Heart left ventricle (tissue), 16 donors: ENCODE results near the gene CHN2. TPM values are rescaled to one million over a fixed set of nuclear protein-coding genes. Genes with fewer than 3 reads are reported as not detected.

Source experiments
- ATAC-seq, 4 donors: fragments of 200-7000 bp; cut with Tn5 transposase; one replicate each; pipeline ENCODE4 v1.9.1; 2020 to 2022; ENCODE audit warnings: moderate library complexity in 4 of 4, mild to moderate bottlenecking in 3 of 4, moderate number of reproducible peaks in 1 of 4
- DNase-seq, 5 donors: peaks; one replicate each; pipeline ENCODE4 v3.0.0-alpha.2; 2020
- H3K27ac ChIP-seq, 12 donors: fragments of 200-600 bp; sonication (generic) in 4 of 12; one replicate each; pipeline versions ENCODE4 v1.5.0 to v1.8.0; 2016 to 2022; ENCODE audit warnings: mild to moderate bottlenecking in 2 of 12
- H3K27me3 ChIP-seq, 9 donors: fragments of 200-600 bp; sonication (generic) in 2 of 9; one replicate each; pipeline versions ENCODE4 v1.5.1 to v1.8.0; 2016 to 2022; ENCODE audit warnings: mild to moderate bottlenecking in 3 of 9
- H3K36me3 ChIP-seq, 9 donors: fragments of 200-600 bp; sonication (generic) in 2 of 9; one replicate each; pipeline versions ENCODE4 v1.5.0 to v1.8.0; 2018 to 2022; ENCODE audit warnings: mild to moderate bottlenecking in 2 of 9
- H3K4me1 ChIP-seq, 12 donors: fragments of 200-600 bp; sonication (generic) in 4 of 12; one replicate each; pipeline versions ENCODE4 v1.5.0 to v1.8.0; 2016 to 2022; ENCODE audit warnings: mild to moderate bottlenecking in 3 of 12
- H3K4me3 ChIP-seq, 12 donors: fragments of 200-600 bp; sonication (generic) in 4 of 12; one replicate each; pipeline versions ENCODE4 v1.5.0 to v1.8.0; 2017 to 2022; ENCODE audit warnings: mild to moderate bottlenecking in 9 of 12, moderate library complexity in 4 of 12
- H3K9me3 ChIP-seq, 12 donors: fragments of 200-600 bp; sonication (generic) in 4 of 12; one replicate each; pipeline versions ENCODE4 v1.5.0 to v1.8.0; 2016 to 2022; ENCODE audit warnings: mild to moderate bottlenecking in 1 of 12
- CTCF ChIP-seq, 12 donors: fragments of 200-600 bp; sonication (generic) in 4 of 12; IDR thresholded peaks; one replicate each; pipeline versions ENCODE4 v1.5.0 to v1.8.0; 2018 to 2022; ENCODE audit warnings: antibody characterized with exemption in 12 of 12, mild to moderate bottlenecking in 5 of 12
- POLR2A ChIP-seq, 2 donors: fragments of 450-650 bp; IDR thresholded peaks; one replicate each; pipeline ENCODE4 v1.6.1; 2017; ENCODE audit warnings: antibody characterized with exemption in 2 of 2, mild to moderate bottlenecking in 2 of 2, moderate library complexity in 2 of 2
- WGBS, 4 donors: extraction: QIAGEN DNeasy Blood & Tissue Kit in 2 of 4; methylation state at CpG; one replicate each; pipeline versions ENCODE4 v1.1.5 to v1.1.7; 2013 to 2018; 5-methylcytosine and 5-hydroxymethylcytosine counted together
- intact Hi-C, 10 donors: fragments of 100-400 bp; cut with DNase I; formaldehyde crosslinking; loops; one replicate each; pipeline versions ENCODE4 v1.11.1 to v1.14.2; 2022
- polyA plus RNA-seq, 2 donors: library from polyadenylated mRNA; stranded (reverse); fragments of 200-250 nt; gene quantifications; one replicate each; pipeline ENCODE4 v1.2.3, GENCODE V29; 2013
- total RNA-seq, 9 donors: library from RNA; depleted of rRNA in 2 of 9; stranded (reverse); fragments of >200 nt in 2 of 9; fragmentation: NEBNext Ultra II Directional in 3 of 9; extraction: Animal tissue kit (Norgen Biotek cat#: 25700) in 3 of 9; gene quantifications; one replicate each; pipeline versions ENCODE4 v1.1.0 to v1.2.4, GENCODE V29; 2016 to 2023
- donor health status: ischemic (EF 13 %, LVEDD 7.1; RV severe dilation, severe dysfunction).
- donor health status: healthy with polysubstance abuse.
- donor health status: DM: no; HTN: yes; CAD: no.
- donor health status: DM: no; HTN: no; CAD: no.
- donor health status: ischemic (EF 25% LVEDD 6.9; RV normal size, moderate dysfunction).
- donor health status: ischemic (EF 25% LVEDD 5.7; RV mildly dilated, moderate dysfunction).
- donor health status: healthy.
- donor health status: DM: yes; HTN: yes; CAD: no.
- donor health status: ischemic (EF 35%, LVEDD 5.7; RV mildly dilated, moderate dysfunction).
- donor health status: nonischemic (EF 11% LVEDD 7.7; RV severe dilation, severe dysfunction).
- donor health status: DM: yes; HTN: yes; CAD: no.
- donor health status: PGD.
- donor health status: ischemic (EF 29% LVEDD 5.4; RV normal size, mild dysfunction).
- donor health status: nonischemic (EF 23%, LVEDD 6.1; RV moderate dilation, normal function).

Gene CHN2
- total and polyA plus RNA-seq, 11 donors: 11.2 to 54.4 (median 33.6) TPM

GRCh38 chr7:29400437-29400836 is 205.9 kb downstream of the CHN2 start:
- TF ChIP-seq CTCF (IDR thresholded peaks at IDR 0.05): no peak
- TF ChIP-seq POLR2A (IDR thresholded peaks at IDR 0.05): no peak
- Histone ChIP-seq H3K27ac (no peak overlapping the region), H3K9me3 (no peaks in the 10 kb centered on the region), H3K27me3 (no peaks in the 10 kb centered on the region), H3K4me1 (peaks cover 0 to 3% (median 0%) of the 10 kb centered on the region in 12 donors), H3K36me3 (peaks cover 0 to 46% (median 16%) of the 10 kb centered on the region in 9 donors), H3K4me3 (no peak overlapping the region)
- ATAC-seq (no peak), DNase-seq (no peak)
- intact Hi-C loops: no loop called here
- 74 to 81% (median 76%) methylated on average over 9 of the region's 9 CpGs for WGBS, 4 donors

GRCh38 chr7:29401769-29402168 is 207.2 kb downstream of the CHN2 start:
- WGBS, 4 donors: 80 to 92% (median 86%) methylated on average over 11 of the region's 11 CpGs
- intact Hi-C loops: no loop called here

GRCh38 chr7:29405891-29406290 is 211.3 kb downstream of the CHN2 start:
- H3K36me3 ChIP-seq: peaks cover 0 to 20% (median 0%) of the 10 kb centered on the region in 9 donors
- H3K27me3 ChIP-seq: no peaks in the 10 kb centered on the region
- no peak overlapping the region for H3K27ac ChIP-seq
- ATAC-seq (no peak), DNase-seq (no peak)
- H3K9me3 ChIP-seq: no peaks in the 10 kb centered on the region
- H3K4me1 ChIP-seq: no peaks in the 10 kb centered on the region
- intact Hi-C loops: loop anchor here in 9 of 10 donors (5.0 kb wide), 6 partner anchors 214 to 484 kb away; partner anchors contain the start of gene CHN2 (in 2 of the 9)
- no peak for TF ChIP-seq CTCF (IDR thresholded peaks at IDR 0.05)
- no peak for TF ChIP-seq POLR2A (IDR thresholded peaks at IDR 0.05)
- no peak overlapping the region for H3K4me3 ChIP-seq
- 81 to 89% (median 87%) methylated on average over 5 of the region's 5 CpGs for WGBS, 4 donors

More at GRCh38 chr7:29401769-29402168, 207.2 kb downstream of the CHN2 start:
- Histone ChIP-seq H3K9me3 (no peaks in the 10 kb centered on the region), H3K4me3 (no peak overlapping the region), H3K36me3 (peaks cover 0 to 46% (median 16%) of the 10 kb centered on the region in 9 donors), H3K27ac (no peak overlapping the region), H3K4me1 (peaks cover 0 to 3% (median 0%) of the 10 kb centered on the region in 12 donors), H3K27me3 (no peaks in the 10 kb centered on the region)
- ATAC-seq: no peak
- TF ChIP-seq POLR2A (IDR thresholded peaks at IDR 0.05): no peak
- TF ChIP-seq CTCF (IDR thresholded peaks at IDR 0.05): no peak
- DNase-seq: no peak

GRCh38 chr7:29406366-29406765 is 211.8 kb downstream of the CHN2 start:
- TF ChIP-seq POLR2A (IDR thresholded peaks at IDR 0.05) (no peak), CTCF (IDR thresholded peaks at IDR 0.05) (no peak)
- intact Hi-C loops: loop anchor here in 9 of 10 donors (5.0 kb wide), 6 partner anchors 214 to 484 kb away; partner anchors contain the start of gene CHN2 (in 2 of the 9)
- ATAC-seq (no peak), DNase-seq (no peak)
- H3K36me3 ChIP-seq: peaks cover 0 to 17% (median 0%) of the 10 kb centered on the region in 9 donors
- no peaks in the 10 kb centered on the region for H3K4me1 ChIP-seq
- no peaks in the 10 kb centered on the region for H3K9me3 ChIP-seq
- no peaks in the 10 kb centered on the region for H3K27me3 ChIP-seq
- H3K4me3 ChIP-seq: no peak overlapping the region
- 92 to 95% (median 94%) methylated on average over 5 to 6 of the region's 6 CpGs for WGBS, 4 donors
- no peak overlapping the region for H3K27ac ChIP-seq
